HepG2 (cell line): ENCODE data around the gene TSSK3. TPM values are rescaled to one million over a fixed set of nuclear protein-coding genes. Genes with fewer than 3 reads are reported as not detected.

ENCODE experiments used
- ATAC-seq: fragments of 200-7000 bp; cut with Tn5 transposase; 3 replicates; pipeline ENCODE4 v1.9.1; 2020; ENCODE audit warnings: mild to moderate bottlenecking, moderate library complexity
- BruUV-seq: library from RNA; stranded (reverse); fragments of 400-500 nt; replicated peaks from 2 replicates; lab custom pipeline; 2021; lab: Mats Ljungman, UMichigan
- CTCF ChIA-PET: fragments of 300-600 bp; formaldehyde crosslinking; extraction: SDS; loops from one replicate; lab custom pipeline; 2021; ENCODE audit warnings: low total read pairs, inconsistent platforms, low intra/inter-chr PET ratio; lab: Yijun Ruan, JAX
- POLR2A ChIA-PET: fragments of 350-600 bp; sonication (Branson Sonifier 250); formaldehyde crosslinking; loops from one replicate; lab custom pipeline; 2020; ENCODE audit warnings: antibody characterized with exemption, inconsistent platforms; lab: Yijun Ruan, JAX
- DNase-seq: peaks from one replicate; pipeline ENCODE4 v3.0.0-alpha.2; 2015; ENCODE audit warnings: low spot score
- FAIRE-seq: peaks from 3 replicates; lab custom pipeline; 2011; peaks lifted over from hg19 to GRCh38; lab: Jason Lieb, UNC
- H2AFZ ChIP-seq: one replicate; pipeline ENCODE4 v1.6.1; 2011; ENCODE audit warnings: low read length, inconsistent platforms
- H3K27ac ChIP-seq: fragments of 300-600 bp; 3 replicates; pipeline ENCODE4 v1.8.0; 2011; ENCODE audit warnings: mixed run types, mild to moderate bottlenecking, mixed read lengths, low read length, inconsistent platforms; ENCODE audit not compliant: insufficient read depth; ENCODE audit errors: extremely low read length
- H3K27me3 ChIP-seq, 2 experiments: fragments of 200-600 bp in 1 of 2; 2 replicates in 1 of 2; 3 replicates in 1 of 2; pipeline versions ENCODE4 v1.6.0 to v1.8.0; 2011; ENCODE audit warnings: low read length in 2 of 2, mild to moderate bottlenecking in 2 of 2, moderate library complexity in 2 of 2, inconsistent platforms in 1 of 2; ENCODE audit not compliant: insufficient read depth in 2 of 2, control insufficient read depth in 1 of 2
- H3K36me3 ChIP-seq, 2 experiments: fragments of 200-600 bp in 1 of 2; replicated peaks in 1 of 2; 2 replicates in 1 of 2; 3 replicates in 1 of 2; pipeline versions ENCODE4 v1.5.1 to v1.8.0; 2011; ENCODE audit warnings: low read length in 2 of 2, inconsistent platforms in 1 of 2; ENCODE audit not compliant: insufficient read depth in 2 of 2, control insufficient read depth in 1 of 2
- H3K4me1 ChIP-seq: 2 replicates; pipeline ENCODE4 v1.5.1; 2012; ENCODE audit warnings: low read length, inconsistent platforms; ENCODE audit not compliant: insufficient read depth
- H3K4me2 ChIP-seq: 2 replicates; pipeline ENCODE4 v1.6.0; 2011; ENCODE audit warnings: low read depth, low read length, inconsistent platforms
- H3K4me3 ChIP-seq, 3 experiments: fragments of 200-600 bp in 1 of 3; sonication (generic), shearing (Covaris generic) in 1 of 3; replicated peaks in 1 of 3; 2 replicates each; pipeline ENCODE4 v1.5.1; 2011 to 2016; ENCODE audit warnings: low read length in 3 of 3, inconsistent platforms in 2 of 3, low read depth in 2 of 3, mild to moderate bottlenecking in 2 of 3, control low read depth in 1 of 3, mixed read lengths in 1 of 3; ENCODE audit not compliant: insufficient read depth in 1 of 3
- H3K79me2 ChIP-seq: one replicate; pipeline ENCODE4 v1.6.1; 2011; ENCODE audit warnings: low read length, inconsistent platforms; ENCODE audit not compliant: insufficient read depth
- H3K9ac ChIP-seq: 2 replicates; pipeline ENCODE4 v1.6.0; 2011; ENCODE audit warnings: mild to moderate bottlenecking, low read depth, low read length, inconsistent platforms; ENCODE audit not compliant: insufficient read depth
- H3K9me3 ChIP-seq: 2 replicates; pipeline ENCODE4 v1.5.1; 2012; ENCODE audit warnings: mild to moderate bottlenecking, low read length
- H4K20me1 ChIP-seq: 2 replicates; pipeline ENCODE4 v1.6.0; 2011; ENCODE audit warnings: inconsistent platforms, mild to moderate bottlenecking, low read length, moderate library complexity; ENCODE audit not compliant: insufficient read depth
- CEBPB ChIP-seq: IDR thresholded peaks from 2 replicates; pipeline ENCODE4 v1.6.1; 2011; ENCODE audit warnings: low read depth, low read length, improper control_type of control experiment, borderline replicate concordance
- CEBPG ChIP-seq: IDR thresholded peaks from 2 replicates; pipeline ENCODE4 v1.6.1; 2016
- FOXP4 ChIP-seq: sonication (generic); formaldehyde crosslinking; IDR thresholded peaks from 2 replicates; pipeline ENCODE4 v1.4.0; 2020; ENCODE audit warnings: missing genetic modification reagents
- KLF6 ChIP-seq: IDR thresholded peaks from 2 replicates; pipeline ENCODE4 v1.8.0; 2016; ENCODE audit warnings: missing biosample characterization, missing genetic modification reagents
- TAF1 ChIP-seq: sonication (generic); formaldehyde crosslinking; IDR thresholded peaks from 2 replicates; pipeline ENCODE4 v1.4.0; 2020; ENCODE audit warnings: missing genetic modification reagents
- TFDP2 ChIP-seq: sonication (generic); formaldehyde crosslinking; IDR thresholded peaks from 2 replicates; pipeline ENCODE4 v1.4.0; 2020; ENCODE audit warnings: missing genetic modification reagents
- ZIK1 ChIP-seq: sonication (generic); formaldehyde crosslinking; IDR thresholded peaks from 2 replicates; pipeline ENCODE4 v1.5.0; 2020; ENCODE audit warnings: mild to moderate bottlenecking, low read depth, missing genetic modification reagents, borderline replicate concordance
- ZNF557 ChIP-seq: sonication (generic); formaldehyde crosslinking; IDR thresholded peaks from 2 replicates; pipeline ENCODE4 v1.4.0; 2020; ENCODE audit warnings: missing genetic modification reagents
- ZNF629 ChIP-seq: sonication (generic); formaldehyde crosslinking; conservative IDR thresholded peaks from 2 replicates; pipeline ENCODE4 v1.5.0; 2020; ENCODE audit warnings: missing genetic modification reagents
- WGBS: methylation state at CpG from one replicate; pipeline ENCODE4 v1.1.6; 2017; ENCODE audit warnings: low lambda C conversion rate; 5-methylcytosine and 5-hydroxymethylcytosine counted together
- in situ Hi-C: cut with HindIII; loops from 2 replicates; pipeline ENCODE4 v1.10.0; 2017; ENCODE audit warnings: low pct_unique_long_range_greater_than_20kb; ENCODE audit not compliant: extremely low pct_ligation_motif_present
- intact Hi-C: fragments of 100-400 bp; cut with micrococcal nuclease; formaldehyde crosslinking; loops from one replicate; pipeline ENCODE4 v1.10.0; 2022; ENCODE audit not compliant: unreplicated experiment
- polyA plus RNA-seq, 8 experiments: library from polyadenylated mRNA; depleted of rRNA in 3 of 8; stranded (reverse) in 7 of 8; unstranded in 1 of 8; fragments of >200 nt; fragmentation: Illumina TruSeq in 4 of 8; extraction: Trizol in 4 of 8; gene quantifications; 2 replicates each; pipeline versions ENCODE4 v1.2.1 to v1.2.3, GENCODE V29; 2011 to 2016; ENCODE audit warnings: low read depth in 4 of 8, missing spikeins in 1 of 8, mixed read lengths in 1 of 8; ENCODE audit not compliant: insufficient read depth in 1 of 8
- total RNA-seq, 5 experiments: library from RNA; depleted of rRNA; stranded (reverse); fragments of >200 nt; fragmentation: Illumina TruSeq; extraction: Trizol; gene quantifications; 2 replicates each; pipeline ENCODE4 v1.2.3, GENCODE V29; 2016; ENCODE audit warnings: low read depth in 1 of 5

Gene TSSK3
- total and polyA plus RNA-seq, 2 of the 13 experiments (the other 11 are each of a cell fraction or from before 2014, with no cell fraction given), result 1.0 to 1.1 TPM

- intact Hi-C loops, result no loop called here
- POLR2A ChIA-PET, result interaction anchor here (1.0 to 3.0 kb wide), 3 partner anchors 10 to 52 kb away, joined by 3 to 17 read pairs (median 4); partner anchors contain the start of gene BSDC1
- Histone ChIP-seq H3K4me2 (peak overlapping the region; percentile 6; the same call in 1 of the 2 replicates), H3K79me2 (no peaks in the 10 kb centered on the region), H3K9me3 (no peaks in the 10 kb centered on the region), H4K20me1 (no peaks in the 10 kb centered on the region), H3K36me3 (no peaks in the 10 kb centered on the region), H3K27ac (no peak overlapping the region), H3K4me3 (no peak overlapping the region), H3K4me1 (peaks cover 79% of the 10 kb centered on the region), H3K9ac (no peak overlapping the region), H2AFZ (no peak overlapping the region), H3K27me3 (peaks cover 0 to 4% of the 10 kb centered on the region in 2 experiments; a peak in 2 of 5 replicates)
- DNase-seq (no peak), ATAC-seq (no peak), FAIRE-seq (no peak)
- WGBS, result 36% methylated on average over 5 of the region's 5 CpGs
- no peak for TF ChIP-seq TAF1 (CRISPR knock-in tag)
- TF ChIP-seq ZNF557, result no peak
- TF ChIP-seq FOXP4 (CRISPR knock-in tag), result no peak
- no peak for TF ChIP-seq TFDP2
- in situ Hi-C loops, result no loop called here
- CTCF ChIA-PET, result no interaction called here
- no TSS peak for BruUV-seq
These were observed 20.4 kb upstream of the TSSK3 start for GRCh38 chr1:32341971-32342370.

- BruUV-seq, result no TSS peak
- peaks cover 79% of the 10 kb centered on the region for H3K4me1 ChIP-seq
- TF ChIP-seq ZIK1 (no peak), CEBPG (CRISPR knock-in tag) (0 out of 2 replicates have a peak, but pooled peaks have one; percentile 24), CEBPB (peak; percentile 76), ZNF629 (CRISPR knock-in tag) (peak; percentile 65), KLF6 (CRISPR knock-in tag) (no peak)
- in situ Hi-C loops (no loop called here), intact Hi-C loops (no loop called here)
- peaks cover 0 to 4% of the 10 kb centered on the region in 2 experiments; a peak in 2 of 5 replicates for H3K27me3 ChIP-seq
- no peak for ATAC-seq
- no peaks in the 10 kb centered on the region for H3K79me2 ChIP-seq
- DNase-seq, result no peak
- no peak overlapping the region for H3K4me3 ChIP-seq
- no peak overlapping the region for H3K9ac ChIP-seq
- H3K9me3 ChIP-seq, result no peaks in the 10 kb centered on the region
- H3K27ac ChIP-seq, result no peak overlapping the region
- CTCF ChIA-PET, result no interaction called here
- POLR2A ChIA-PET, result interaction anchor here (1.0 to 3.0 kb wide), 2 partner anchors 9 kb away, joined by 3 to 17 read pairs; no protein-coding TSS in a partner anchor
- FAIRE-seq, result no peak
- H4K20me1 ChIP-seq, result no peaks in the 10 kb centered on the region
- 80% methylated on average over 9 of the region's 10 CpGs for WGBS
- no peak overlapping the region for H3K4me2 ChIP-seq
- H2AFZ ChIP-seq, result no peak overlapping the region
- H3K36me3 ChIP-seq, result no peaks in the 10 kb centered on the region
These were observed 19.6 kb upstream of the TSSK3 start for GRCh38 chr1:32342704-32343103.
